GM19467 (cell line): ENCODE results near the gene MAD2L2.

Source experiments
- ATAC-seq: cut with Tn5 transposase; IDR thresholded peaks from one replicate; pipeline ENCODE4 v1.9.1; 2021; ENCODE audit warnings: mild to moderate bottlenecking, moderate library complexity; ENCODE audit not compliant: unreplicated experiment

The MAD2L2 gene

DNA sequence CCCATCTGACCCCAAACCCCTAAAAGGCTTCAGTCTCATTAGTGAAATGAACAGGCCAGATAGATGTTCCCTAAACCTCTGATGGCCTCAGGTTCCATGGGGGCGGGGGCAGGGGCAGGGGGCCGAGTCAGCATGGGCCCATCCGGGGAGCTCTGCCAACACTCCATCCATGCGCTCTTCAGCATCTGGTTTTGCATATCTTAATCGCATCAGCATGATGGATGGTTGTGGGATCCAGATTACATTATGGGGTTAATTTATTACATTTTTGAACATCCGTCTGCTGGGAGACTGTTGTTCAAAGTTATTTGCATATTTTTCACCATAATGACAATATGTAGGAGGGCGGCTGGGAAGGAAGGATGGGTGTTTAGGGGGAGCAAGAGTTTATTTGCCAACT is 3.1 kb upstream of the MAD2L2 start:
- ATAC-seq: no peak

DNA sequence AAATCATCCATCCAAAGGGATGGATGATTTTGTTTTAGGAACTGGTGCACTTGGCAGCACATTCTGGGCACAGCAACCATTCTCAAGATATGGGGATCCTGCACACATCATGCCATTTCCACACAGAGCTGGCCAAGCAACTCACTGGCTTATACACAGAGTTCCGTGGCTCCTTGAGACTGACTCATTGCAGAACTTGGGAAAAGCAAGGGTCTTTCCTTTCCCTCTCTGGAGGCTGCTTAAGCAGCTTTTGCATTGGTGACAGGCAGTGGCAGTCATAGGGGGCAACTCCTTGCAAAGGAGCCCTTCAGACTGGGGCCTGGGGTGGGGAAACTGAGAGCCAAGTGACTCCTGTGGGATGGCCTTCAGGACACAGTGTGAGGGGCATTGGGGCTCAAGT is 1.9 kb upstream of the MAD2L2 start:
- ATAC-seq: no peak

DNA sequence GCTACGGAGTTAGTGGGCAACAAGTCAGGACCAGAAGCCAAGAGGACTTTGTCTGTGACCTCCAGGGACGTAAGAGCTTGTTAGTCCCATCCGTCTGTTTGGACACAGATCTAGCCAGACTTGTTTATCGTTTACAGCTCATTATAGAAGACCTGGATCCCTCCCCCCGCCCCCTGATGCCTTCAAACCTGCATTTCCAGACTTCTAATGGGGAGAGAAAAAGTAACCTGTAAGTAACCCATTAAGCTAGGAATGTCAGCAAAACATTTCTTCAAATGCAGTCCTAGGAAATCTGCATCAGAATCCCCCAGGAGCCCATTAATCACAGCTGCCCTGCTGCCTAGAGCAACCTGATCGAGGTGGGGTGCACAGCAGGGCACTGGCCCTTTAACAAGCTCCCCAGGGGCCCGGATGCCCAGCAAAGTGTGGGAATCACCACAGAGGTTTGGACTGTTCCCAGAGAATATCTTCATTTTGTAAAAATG is 1.4 kb upstream of the MAD2L2 start:
- no peak for ATAC-seq

DNA sequence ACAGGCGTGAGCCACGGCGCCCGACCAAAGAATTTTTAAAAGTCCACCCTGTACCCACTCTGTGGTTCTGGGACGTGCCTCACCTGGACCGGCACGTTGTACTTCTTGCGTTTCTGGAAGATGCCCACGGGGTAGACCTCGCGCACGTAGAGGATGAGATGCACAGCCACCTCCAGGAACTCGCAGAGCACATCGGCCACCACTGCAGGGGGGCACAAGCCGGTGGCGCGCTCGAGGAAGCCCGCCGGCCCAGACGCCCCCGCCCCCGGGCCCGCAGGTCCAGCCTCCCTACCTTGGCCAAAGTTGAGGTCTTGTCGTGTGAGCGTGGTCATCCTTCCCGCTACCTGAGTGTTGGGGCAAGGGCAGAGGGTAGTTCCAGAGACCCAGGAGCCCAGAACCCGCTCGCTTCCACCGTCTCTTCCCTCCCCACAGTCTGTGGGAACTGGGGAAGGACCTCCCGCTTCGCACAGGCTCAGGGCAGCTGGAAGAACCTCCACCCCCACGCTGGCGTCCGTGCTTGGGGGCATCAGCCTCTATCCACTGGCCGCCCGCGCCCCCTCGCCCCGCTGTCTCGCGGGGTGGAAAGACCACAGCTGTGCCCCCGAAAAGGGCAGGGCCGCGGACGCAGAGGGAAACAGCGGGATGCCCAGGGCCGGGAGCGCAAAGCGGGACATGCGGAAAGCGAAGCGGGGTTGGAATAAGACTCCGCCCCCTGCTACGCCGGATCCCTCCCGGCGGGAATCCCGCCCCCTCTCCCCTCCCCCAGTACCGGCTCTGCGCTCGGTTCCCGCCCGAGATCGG is 478 bp downstream of the MAD2L2 start:
- ATAC-seq: peak; percentile 5

DNA sequence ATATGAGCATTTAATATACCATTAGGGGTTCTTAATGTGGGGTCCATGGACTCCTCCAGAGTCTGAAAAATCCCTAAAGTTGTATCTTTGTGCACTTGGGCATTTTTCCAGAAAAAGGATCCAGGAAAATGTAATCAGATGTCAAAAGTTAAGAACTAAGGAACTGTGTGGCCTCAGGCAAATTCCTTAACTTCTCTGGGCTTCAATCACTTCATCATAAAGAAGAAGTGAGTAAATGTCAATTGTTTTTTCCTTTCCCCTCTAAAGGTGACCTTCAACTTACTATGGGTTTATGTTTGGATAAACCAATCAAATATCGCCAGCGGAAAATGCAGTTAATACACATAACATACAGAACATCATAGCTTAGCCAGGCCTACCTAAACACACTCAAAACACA is 2.5 kb downstream of the MAD2L2 start:
- no peak for ATAC-seq

DNA sequence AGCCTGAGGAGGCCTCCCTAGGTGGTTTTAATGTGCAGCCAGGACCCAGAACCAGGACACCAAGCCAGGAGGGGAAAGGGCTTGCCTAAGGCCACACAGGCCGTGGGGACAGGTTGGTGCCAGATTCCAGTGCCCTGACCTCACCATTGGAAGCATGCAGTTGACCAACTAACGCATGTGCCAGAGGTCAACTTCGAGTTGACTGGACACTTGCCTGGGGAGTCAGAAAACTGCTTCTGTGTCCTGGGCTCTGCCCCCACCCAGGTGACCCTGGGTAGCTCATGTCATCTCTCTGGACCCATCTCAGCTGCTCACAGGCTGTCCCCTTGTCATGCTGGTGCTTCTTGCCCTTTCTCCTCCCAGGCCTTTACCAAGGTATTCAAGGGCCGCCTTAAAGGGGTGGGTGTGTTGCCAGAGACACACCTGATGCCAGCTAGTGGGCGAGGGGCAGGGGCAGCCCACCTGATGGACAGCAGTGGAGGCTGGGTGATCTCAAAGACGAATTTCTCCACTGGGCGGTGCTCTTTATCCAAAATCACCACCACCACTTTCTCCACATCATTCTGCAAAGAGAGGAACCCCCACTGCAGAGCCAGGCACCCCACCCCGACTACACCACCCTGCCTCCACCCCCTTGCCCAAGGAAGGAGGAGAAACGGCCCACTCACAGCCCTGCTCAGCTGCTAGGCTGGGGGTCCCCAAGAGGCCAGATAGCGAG is 4.4 kb downstream of the MAD2L2 start:
- no peak for ATAC-seq

DNA sequence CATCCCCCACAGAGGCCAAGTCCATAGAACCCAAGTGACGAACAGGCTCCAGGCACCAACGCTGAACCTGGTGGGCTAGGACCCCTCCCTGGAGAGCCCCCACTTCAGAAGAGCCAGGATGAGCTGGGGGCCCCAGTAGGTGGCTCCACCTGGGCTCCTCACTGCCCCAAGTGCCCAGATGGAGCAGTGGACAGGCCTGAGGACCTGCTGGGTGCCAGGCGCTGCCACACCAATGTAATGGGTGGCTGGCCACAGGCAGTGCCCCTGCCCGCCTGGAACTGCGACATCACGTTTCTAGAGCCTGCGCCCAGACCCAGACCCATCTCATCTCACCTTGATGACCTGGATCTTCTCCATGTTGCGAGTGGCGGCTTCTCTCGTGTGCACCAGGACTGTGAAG is 5.6 kb downstream of the MAD2L2 start:
- ATAC-seq: no peak

DNA sequence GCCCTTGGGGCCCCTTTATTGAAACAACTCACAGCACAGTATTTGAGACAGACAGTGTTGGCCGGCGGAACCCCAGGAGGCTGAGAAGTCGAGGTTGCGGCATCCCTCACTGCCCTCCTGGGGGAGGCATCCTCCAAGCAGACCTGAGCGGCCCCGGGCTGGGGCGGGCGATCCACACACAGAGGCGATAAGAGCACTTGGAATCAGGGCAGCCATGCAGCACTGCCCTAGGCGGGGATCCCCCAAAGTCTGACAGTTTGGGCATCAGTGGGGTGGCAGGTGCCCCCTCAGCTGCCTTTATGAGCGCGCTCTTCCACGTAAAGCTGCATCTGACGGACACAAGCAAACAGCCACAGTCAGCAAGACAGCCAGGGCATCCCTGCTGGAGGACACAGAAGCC is 6.5 kb downstream of the MAD2L2 start:
- ATAC-seq: no peak

DNA sequence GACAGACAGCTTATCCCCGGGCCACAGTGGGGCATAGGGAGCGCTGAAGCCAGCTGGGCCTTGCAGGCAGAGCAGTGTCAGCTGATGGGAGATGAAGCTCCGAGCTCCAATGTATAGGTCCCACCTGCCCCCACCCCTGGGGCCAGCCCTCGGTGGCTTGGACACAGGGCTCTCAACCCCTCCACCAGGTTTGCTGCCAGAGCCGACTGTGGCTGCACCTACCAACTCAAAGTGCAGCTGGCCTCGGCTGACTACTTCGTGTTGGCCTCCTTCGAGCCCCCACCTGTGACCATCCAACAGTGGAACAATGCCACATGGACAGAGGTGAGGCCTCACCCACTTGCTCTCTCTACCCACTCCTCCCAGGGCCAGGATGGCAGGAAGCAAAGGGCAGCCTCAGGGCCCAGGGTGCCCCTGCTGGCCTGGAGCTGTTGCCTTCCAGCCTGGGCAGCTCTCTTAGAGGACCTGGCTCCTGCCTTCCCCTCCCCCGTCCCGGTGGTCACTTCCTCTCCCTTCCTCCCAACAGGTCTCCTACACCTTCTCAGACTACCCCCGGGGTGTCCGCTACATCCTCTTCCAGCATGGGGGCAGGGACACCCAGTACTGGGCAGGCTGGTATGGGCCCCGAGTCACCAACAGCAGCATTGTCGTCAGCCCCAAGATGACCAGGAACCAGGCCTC is 7.7 kb downstream of the MAD2L2 start:
- ATAC-seq: no peak

DNA sequence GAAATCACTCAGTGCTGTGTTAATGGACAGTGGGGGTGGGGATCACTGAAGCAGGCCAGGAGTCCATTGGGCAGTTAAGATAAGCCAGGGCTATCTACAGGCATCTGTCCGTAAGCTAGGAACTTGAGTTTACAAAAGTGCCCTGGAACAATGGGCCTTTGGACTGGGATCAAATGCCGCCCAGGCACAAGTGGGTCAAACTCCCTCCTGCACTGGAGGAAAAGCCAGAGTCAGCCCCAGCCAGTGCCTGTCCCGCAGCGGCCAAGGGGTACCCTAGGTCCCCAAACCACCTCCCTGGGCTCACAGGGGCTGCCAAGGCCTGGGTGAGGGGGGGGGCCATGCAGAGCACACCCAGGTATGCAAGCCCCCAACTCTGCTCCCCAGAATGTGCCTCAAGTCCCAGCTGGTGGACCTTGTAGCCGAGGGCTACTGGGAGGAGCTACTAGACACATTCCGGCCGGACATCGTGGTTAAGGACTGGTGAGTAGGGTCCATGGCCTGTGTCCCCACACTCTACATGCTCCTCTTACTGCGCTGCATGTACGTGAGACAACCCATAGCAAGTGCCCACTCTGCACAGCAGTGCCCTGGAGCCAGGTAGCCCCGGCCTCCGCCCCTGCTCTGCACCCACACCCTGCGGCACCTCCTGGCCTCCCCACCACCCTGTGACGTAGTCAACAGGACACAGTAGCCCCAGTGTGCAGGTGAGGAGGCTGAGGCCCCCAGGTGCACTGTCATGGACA is 9.2 kb downstream of the MAD2L2 start:
- ATAC-seq: no peak

DNA sequence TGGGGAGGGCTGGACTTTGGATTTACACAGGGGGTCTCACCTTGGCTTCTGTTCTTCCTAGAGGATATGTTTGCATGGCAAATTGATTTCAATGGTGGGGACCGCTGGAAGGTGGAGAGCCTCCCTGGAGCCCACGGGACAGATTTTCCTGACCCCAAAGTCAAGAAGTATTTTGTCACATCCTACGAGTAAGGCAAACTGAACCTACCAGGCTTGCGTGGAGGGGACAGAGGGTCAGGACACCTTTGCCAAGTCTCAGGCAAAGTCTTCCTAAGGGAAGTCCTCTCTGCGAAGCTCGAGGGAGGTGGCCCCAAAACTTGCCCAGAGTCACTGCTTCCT is 9.8 kb downstream of the MAD2L2 start:
- no peak for ATAC-seq

DNA sequence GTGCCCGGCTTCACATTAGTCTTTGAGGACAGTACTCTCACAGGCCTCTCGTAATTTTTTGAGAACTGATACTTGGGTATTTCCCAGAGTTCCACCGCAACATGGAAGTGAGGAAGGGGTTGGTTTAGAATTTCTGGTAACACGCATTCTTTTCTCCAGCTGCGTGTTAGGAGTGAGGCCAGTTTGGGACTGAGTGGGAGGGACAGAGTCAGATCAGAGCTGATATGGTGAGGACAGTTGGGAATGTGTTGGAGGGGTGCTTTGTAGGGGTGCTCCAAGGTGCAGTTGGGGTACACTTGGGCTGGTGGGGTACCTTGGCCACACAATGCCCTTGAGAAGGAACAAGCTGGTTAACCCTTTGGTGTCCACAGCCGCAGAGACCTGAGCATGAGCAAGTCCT is 10.2 kb downstream of the MAD2L2 start:
- ATAC-seq: no peak

DNA sequence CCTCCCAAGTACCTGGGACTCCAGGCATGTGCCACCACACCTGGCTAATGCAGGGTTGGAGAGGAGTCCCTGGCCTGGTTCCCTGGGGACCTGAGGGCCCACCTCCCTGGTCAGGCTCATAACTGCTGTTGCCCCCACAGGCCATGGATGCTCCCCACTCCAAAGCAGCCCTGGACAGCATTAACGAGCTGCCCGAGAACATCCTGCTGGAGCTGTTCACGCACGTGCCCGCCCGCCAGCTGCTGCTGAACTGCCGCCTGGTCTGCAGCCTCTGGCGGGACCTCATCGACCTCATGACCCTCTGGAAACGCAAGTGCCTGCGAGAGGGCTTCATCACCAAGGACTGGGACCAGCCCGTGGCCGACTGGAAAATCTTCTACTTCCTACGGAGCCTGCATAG is 12.4 kb downstream of the MAD2L2 start:
- no peak for ATAC-seq

DNA sequence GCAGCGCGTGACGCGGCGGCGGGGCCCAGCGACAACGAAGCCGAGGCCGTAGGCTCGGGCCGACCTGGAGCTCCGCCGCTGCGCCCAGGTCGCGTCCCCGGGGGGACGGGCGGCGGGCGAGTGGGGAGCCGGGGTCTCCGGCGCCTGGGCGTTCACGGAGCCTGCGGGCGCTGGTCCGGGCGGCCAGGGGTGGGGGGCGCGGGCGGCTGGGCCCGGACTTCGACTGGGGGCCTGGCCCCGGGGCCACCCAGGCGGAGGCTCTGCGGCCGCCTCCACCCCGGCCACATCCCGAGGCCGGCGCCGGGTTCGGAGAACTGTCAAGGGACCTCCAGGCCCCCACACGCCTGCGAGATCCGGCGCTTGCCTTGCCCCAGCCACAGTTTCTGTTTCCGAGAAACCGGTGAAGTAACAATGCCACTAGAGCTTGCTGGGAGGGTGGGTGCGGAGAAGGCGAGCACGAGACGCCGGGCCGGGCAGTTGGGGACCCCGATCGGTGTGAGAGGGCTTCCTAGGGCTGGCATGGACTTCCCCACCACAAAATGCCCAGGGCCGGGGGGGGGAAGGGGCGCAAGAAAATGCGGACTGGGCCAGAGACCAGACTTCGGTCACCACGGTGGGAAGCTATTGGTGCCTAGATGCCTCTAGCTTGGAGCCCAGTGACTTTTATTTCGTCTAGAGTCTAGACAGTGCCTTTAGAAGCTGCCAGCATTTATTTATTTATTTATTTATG is 16.4 kb downstream of the MAD2L2 start:
- peak; percentile 47 for ATAC-seq

DNA sequence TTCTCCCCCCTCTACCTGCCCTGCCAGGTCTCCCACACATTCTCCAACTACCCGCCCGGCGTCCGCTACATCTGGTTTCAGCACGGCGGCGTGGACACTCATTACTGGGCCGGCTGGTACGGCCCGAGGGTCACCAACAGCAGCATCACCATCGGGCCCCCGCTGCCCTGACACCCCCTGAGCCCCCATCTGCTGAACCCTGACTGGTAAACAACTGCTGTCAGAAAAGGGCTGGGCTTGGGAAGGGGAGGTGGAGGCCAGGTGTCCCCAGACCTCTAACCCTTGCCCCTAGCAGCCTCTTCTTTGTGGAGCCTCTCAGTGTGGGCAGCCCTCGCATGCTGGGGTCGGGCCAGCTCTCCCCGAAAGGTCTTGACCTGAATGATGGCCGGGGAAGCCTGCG is 19.8 kb downstream of the MAD2L2 start:
- no peak for ATAC-seq

DNA sequence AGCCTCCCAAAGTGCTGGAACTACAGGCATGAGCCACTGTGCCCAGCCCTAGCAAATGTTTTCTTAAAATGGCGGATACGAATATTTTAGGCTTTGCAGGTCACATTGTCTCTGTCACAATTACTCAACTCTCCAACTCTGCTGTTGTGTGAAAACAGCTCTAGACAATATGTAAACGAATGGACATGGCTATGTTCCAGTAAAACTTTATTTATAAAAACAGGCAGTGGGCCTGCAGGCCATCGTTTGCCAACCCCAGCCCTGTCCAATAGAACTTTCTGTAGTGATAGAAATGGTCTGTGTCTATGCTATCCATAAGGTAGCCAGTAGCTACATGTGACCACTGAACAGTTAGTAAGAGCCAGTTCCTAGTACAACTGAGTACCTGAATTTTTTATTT is 21.2 kb downstream of the MAD2L2 start:
- ATAC-seq: no peak

DNA sequence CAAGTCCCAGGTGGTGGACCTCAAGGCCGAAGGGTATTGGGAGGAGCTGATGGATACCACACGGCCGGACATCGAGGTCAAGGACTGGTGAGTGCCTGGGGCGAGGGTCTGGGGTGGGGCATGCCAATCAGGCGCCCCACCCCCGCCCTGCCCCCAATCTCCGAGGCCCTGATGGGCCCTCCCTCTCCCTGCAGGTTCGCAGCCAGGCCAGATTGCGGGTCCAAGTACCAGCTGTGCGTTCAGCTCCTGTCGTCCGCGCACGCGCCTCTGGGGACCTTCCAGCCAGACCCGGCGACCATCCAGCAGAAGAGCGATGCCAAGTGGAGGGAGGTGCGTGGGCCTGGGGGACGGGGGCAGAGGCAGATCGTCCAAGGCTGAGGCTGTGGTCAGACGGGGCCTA is 22.4 kb downstream of the MAD2L2 start:
- ATAC-seq: no peak

DNA sequence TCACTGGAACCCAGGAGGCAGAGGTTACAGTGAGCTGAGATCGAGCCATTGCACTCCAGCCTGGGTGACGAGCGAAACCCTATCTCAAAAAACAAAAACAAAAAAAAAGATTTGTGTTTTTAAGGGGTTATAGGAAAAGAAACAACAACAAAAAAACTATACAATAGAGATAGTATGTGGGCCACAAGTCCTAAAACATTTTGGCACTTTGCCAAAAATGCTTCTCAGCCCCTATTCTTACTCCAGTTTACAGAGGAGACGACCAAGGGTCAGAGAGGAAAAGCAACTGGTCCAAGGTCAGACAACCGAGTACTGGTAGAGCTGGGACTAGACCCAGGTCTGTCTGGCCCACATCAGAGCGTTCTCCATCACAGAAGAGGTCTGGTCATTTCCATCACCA is 23.3 kb downstream of the MAD2L2 start:
- no peak for ATAC-seq

DNA sequence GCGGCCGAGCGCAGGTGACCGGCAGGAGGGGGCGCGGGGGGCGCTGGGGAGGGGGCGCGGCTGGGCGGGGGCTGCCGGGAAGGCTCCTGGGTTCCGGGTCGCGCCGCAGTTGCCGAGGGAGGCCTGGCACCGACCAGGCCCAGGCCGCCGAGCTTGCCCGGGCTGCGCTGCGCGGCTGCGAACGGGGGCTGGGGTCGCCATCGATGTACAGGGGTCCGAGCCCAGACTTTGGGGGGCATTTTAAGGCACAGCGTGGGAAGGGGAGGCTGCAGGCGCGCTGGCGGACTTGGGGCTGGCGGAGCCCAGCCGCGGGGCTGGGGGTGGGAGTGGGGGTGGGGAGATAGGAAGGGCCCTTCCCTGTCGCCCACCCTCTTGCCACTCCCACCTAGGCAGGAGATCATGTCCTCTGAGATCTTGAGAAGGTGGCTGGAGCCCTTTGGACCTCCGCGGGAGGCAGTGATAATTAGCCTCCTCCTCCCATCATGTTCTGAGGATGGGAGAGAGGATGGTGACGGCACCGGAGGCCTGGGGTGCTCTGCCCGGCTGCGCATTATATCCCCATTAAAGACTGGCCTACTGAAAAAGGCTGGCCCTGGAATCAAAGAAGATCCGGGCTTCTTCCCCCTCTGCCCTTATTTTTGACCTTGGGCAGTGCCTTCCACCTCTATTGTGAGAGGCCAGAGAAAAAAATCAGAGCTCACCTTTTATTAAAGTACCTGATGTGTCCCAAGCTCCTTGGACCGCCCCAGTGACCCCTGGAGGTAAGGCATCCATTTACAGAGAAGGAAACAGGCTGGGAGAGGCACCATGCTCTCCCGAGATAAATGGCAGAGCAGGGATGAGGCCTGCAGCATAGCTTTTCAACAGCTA is 25.8 kb downstream of the MAD2L2 start:
- ATAC-seq: peak; percentile 23
